ENCODE measurements around the gene SFMBT2.

- no peak for TF ChIP-seq CTCF (IDR thresholded peaks at IDR 0.05)
- no peak for TF ChIP-seq POLR2A (IDR thresholded peaks at IDR 0.05)
Measured at GRCh38 chr10:7111089-7111488, 299.7 kb downstream of the SFMBT2 start.

All from right lobe of liver (tissue), 4 donors.